Stimulated activated CD8-positive, alpha-beta memory T cell treated with anti-CD3 and anti-CD28 coated beads, Interleukin-4, amount 100 ng/mL, for 48 hours (primary cell): ENCODE data around the gene INSIG1.

Experiments used
- DNase-seq: peaks from one replicate; pipeline ENCODE4 v3.0.0-alpha.2; 2020

Gene INSIG1

DNA sequence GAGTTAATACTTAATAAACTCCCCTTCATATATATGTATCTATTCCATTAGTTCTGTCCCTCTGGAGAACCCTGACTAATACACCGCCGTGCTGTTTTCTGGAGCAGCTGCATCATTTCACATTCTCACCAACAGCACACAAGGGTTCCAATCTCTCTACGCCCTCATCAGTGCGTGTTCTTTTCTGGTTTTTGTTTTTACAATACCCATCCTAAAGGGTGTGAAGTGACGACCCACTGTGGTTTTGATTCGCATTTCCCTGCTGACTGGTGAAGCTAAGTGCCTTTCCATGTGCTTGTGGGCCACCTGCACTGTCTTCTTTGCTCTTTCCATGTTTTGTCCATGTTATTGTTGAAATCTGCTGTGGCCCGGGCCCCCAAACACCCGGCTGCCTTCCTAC is 11.0 kb upstream of the INSIG1 start:
- no peak for DNase-seq

DNA sequence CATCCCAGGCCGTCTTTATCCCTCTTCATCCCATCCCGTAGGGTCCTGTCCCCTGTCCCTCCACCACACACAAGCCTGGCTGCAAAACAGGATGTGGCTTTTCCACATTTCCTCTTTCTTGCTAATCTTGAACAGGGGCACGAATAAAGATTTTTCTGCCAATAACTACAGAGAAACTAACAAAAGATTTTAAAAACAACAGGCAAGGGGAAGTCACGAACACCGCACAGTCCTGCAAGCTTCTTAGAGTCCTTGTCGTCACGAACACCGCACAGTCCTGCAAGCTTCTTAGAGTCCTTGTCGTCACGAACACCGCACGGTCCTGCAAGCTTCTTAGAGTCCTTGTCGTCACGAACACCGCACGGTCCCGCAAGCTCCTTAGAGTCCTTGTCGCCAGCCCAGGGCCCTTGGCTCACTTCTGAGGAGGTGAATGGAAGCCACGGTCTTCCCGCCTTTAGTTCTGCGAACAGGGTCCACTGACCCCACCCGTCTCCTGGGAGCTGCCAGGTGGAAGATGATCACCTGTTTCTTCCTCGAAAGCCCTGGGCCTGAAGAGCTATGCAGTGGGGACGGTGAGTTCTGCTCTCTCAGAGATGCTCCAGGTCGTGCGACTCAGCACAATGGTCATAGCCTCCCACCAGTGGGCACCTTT is 10.3 kb upstream of the INSIG1 start:
- peak; percentile 21 for DNase-seq

DNA sequence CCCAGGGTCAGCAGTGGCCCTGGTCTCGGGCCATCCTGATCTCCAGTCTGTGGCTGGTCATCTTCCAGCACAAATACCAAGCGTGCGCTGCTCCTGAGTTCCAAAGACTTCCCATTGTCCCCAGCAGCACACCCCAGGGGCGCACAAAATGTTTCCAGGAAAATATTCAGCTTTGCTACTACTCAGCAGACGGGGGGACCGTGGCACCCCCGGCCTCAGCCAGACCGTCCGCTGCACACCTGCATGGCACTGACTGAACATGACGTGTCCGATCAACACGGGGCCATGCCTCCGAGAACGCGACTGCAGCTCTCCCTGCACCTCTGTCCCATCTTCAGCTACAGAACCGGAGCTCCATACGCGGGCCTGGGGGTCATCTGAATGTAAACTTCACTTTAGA is 9.6 kb upstream of the INSIG1 start:
- DNase-seq = peak; percentile 10

DNA sequence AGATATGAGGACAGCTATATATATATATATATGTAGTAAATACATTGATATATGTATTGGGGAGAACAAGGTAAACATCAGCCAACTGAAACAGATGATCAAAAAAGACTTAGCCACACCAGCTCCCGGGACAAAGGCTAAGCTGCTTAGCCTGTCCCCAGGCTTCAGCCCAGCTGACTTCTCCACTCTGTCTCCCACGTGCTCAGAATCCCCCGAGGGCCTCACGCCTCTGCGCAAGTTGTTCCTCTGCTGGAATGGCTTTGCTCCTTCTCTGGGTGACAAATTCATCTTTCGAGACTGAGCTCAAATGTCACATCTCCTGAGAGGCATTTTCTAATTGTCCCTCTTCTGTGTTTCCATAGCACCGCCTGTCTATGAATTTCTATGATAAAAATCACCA is 8.6 kb upstream of the INSIG1 start:
- peak; percentile 19 for DNase-seq

DNA sequence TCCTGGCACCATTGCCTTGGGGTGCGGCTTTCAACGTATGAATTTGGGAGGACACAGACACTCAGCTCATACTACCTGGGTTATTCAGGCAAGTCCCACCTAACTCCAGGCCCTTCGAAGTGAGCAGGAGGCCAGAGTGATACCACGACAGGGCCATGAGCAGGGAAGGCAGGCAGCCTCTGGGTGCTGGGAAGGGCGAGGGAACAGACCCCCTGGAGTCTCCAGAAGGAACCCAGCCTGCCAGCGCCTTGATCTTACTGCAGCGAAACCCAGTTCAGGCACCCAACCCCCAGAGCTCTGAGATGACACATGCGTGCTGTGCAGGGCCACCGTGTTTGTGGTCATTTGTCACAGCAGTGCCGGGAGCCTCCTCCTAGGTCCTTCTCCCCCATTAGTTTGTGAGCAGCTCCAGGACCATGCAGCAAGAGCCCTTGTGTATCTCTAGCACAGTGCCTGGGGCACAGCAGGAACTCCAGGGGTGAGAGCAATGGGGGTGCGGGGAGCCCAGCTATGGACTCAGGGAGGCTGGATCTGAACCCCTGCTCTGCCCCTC is 7.7 kb upstream of the INSIG1 start:
- DNase-seq = no peak

DNA sequence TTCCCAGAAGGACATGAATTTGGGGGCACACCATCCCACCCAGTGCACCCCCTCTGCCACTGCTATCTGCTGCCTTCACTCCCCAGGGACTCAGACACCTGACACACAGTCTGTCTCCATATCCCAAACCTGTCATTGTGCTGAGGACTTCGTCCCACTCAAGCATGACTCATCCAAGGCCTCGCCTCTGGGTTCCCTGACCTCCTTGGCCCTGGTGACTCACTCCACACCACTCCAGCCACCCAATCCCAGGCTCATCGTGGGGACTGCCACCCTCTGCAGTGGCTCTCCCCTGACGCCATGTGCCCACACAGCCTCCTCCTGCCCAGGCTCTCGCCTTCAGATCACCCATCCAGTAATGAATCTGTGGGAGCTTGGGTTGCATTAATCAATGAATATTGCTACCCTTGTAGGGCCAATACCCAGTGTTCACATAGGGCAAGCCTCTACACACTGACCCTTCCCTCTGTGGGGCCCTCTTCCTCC is 6.6 kb upstream of the INSIG1 start:
- peak; percentile 50 for DNase-seq

DNA sequence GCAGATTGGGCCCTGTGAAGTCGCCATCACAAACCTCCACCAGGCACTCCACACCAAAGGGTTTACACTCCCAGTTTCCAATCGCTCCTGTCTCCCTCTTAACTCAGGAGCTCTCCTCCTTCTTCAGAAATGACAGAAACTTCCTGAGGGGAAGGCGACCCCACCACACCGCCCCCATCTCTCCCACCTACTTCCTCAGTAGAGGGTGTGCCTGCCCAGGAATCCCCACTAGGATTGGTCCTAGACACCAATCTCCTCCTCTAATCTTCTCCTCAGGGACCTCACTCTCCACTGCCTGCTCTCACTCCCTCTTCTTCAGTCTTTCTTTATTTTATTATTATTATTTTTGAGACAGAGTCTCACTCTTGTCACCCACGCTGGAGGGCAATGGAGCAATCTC is 5.9 kb upstream of the INSIG1 start:
- no peak for DNase-seq

DNA sequence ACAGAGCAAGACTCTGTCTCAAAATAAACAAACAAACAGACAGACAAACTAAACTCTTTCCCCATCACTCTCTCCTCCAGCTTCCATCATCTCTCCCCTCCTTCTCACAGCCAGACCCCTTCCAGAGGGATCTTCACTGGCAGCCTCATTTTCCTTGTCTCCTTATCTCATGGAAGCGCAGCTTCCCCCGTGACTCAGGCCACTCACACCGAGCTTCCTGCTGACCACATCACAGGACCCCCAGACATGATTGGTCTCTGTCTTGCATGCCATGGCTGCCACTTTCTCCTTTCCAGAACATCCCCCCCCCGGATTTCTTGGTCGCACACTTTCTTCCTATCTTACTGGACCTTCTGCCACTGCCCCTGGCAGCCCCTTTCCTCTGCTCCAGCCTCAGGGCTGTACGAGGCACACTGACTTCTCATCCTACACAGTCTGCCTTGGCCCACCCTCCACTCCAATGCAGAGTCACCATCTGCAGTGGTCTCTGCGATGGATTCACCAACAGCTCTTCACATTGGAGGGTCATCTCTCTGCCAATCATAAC is 4.9 kb upstream of the INSIG1 start:
- no peak for DNase-seq

DNA sequence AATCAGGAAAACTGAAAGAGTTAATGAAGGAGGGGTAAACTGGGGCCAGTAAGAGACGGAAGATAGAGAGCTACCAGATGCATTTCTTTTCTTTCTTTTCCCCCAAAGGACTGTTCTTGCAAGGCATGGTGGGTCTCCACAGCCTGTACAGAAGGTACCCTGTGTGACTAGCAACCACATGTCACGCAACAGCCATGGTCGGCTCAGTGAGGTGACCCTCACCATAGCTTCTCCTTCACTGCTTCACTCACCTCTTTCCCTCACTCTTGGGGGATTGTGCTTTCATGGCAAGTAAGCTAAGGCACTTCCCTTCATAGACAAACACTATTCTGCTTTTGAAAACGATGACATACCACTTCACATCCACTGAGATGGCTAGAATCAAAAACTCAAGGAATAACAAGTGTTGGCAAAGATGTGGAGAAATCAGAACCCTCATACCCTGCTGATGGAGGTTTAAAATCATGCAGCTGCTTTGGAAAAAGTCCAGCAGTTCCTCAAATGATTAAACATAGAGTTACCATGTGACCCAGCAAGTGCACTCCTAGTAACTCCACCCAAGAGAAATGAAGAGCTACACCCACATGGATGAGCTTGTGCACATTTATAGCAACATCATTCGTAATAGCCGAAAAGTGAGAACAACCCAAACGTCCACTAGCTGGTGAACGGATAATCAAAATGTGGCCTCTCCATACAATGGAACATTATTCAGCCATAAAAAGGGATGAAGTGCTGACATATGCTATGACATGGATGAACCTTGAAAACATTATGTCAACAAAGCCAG is 3.8 kb upstream of the INSIG1 start:
- no peak for DNase-seq

DNA sequence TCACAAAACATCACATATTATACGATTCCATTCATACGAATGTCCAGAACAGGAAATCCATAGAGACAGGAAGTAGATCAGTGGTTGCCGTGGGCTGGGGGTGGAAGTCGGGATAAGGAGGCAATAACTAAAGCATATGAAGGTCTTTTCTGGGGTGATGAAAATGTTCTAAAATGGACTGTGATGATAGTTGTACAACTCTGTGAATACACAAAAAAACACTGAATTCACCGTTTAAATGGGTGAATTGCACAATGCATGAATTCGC is 3.2 kb upstream of the INSIG1 start:
- no peak for DNase-seq

DNA sequence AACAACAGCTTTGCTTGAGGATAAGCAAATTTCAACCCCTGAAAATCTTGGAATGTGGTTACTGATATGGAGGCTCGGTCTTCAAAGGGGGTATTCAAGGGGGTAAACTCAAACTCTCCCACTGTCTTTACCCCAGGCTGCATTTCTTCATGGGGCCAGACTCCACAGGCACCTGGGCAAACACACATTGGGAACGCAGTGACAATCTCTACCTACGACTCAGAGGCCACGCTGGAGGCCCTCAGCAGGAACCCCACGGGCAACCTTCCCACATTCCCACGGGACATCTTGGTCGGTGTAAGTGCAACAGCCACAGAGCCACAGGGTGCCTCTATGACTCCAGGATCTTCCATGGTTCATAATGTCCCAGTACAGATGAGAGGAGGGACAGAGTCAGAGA is 2.2 kb upstream of the INSIG1 start:
- DNase-seq = no peak

DNA sequence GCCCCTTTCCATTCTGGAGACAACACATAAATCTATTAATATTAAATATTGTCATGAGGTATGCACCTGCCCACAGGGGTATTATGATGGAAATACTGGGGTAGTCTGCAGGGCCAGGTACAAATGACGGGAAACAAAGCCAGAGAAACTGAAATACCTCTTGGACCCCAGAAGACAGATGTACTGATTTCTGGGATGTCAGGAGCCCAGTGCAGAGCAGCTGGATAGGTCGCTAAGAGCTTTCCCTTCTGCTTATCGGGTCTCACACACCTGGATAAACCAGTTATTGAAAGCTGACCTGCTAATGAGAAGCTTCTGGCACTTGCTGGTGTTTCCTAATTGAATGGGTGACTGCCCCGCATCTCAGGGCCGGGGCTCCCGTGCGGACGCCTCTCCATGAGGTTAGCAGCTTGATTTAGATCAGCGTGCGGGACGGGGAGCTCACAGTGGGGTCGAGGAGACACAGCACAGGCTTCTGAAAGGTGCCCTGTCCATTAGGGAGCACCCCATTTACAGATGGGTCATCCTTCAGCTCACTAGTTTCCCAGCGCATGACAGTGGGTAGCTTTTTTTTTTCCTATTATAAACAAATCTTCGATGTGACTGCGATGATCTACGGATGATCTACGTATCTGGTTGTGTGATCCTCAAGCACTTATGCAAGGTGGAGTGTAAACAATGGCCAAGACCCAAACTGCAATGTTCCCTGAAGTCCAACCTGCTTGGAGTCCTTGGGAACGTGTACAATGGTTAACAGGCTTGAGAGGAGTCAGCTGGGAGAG is 1.5 kb upstream of the INSIG1 start:
- DNase-seq = no peak

DNA sequence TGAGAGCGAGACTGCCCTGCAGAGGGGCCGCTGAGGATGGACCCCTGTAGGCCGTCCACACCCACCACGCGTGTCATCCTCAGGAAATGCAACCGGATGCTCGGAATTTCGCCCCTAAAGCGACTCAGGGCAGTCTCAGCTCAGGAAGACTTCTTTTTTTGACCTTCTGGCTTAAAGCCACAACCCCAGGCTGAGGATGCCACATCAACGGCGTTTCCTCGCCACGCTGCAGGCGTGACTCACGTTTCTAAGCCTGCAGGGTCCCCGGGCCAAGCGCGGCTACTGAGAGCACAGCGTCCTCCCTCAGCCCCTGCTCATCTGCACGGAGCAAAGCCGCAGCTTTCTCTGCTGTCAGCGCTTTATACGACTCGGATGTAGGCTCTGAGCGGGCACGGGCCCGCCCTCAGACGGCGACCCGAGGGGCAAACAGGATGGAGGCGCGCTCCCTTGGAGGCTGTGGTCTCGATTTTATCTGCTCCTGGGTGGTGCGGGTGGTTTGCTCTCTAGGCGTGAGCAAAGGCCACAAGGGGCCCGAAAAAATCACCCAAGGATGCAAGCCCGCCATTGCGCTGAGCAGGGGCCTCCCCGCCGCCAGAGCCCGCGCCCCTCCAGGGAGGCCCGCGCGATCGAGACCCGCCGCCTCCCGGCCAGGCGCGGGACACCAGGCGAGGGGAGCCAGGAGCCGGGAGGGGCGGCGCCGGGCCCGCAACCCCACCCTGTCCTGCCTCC is 726 bp upstream of the INSIG1 start:
- peak; percentile 88 for DNase-seq

DNA sequence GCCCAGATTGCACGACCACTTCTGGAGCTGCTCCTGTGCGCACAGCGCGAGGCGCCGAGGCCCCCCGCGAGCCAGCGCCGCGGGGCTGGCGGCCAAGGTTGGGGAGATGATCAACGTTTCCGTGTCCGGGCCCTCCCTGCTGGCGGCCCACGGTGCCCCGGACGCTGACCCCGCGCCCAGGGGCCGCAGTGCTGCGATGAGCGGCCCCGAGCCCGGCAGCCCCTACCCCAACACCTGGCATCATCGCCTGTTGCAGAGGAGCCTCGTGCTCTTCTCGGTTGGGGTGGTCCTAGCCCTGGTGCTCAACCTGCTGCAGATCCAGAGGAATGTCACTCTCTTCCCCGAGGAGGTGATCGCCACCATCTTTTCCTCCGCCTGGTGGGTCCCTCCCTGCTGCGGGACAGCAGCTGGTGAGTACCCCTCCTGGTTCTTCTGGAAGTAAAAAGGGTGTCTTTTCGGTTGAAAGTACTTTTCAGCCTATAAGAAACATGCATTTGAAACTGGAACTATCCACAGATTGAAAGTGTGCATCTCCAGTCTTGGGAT is 683 bp downstream of the INSIG1 start:
- peak; percentile 44 for DNase-seq

DNA sequence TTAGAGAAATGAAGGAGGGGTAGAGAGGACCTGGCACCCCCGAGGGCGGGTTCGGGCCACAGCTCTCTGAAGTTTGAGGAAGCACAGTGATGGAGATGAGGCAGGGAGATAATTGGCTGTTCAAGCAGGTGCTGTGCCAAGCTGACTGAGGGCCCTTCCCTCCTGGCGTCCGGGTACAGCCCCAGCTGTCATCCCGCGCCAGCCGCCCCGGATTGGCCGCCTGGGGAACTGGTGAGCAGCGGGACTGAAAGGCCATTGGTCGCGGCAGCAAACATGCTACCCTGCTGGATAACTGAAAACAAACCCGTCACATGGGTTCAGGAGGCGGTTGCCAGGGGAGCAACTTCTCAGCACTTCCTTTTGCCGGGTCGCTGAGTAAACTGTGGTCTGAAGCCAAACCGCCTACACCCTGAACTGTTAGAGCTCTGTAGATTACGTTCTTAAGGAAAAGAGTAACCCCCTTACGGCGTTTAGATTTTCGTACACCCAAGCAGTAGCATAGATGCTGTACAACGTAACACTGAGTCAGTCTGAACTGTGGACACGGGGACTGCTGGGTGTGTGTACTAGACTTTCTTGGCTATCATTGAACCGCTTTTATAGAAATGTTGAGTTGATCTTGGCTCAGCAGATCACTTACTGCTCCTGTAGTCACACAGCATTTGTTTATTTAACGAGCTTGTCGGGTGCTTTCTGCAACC is 1.3 kb downstream of the INSIG1 start:
- peak; percentile 95 for DNase-seq

DNA sequence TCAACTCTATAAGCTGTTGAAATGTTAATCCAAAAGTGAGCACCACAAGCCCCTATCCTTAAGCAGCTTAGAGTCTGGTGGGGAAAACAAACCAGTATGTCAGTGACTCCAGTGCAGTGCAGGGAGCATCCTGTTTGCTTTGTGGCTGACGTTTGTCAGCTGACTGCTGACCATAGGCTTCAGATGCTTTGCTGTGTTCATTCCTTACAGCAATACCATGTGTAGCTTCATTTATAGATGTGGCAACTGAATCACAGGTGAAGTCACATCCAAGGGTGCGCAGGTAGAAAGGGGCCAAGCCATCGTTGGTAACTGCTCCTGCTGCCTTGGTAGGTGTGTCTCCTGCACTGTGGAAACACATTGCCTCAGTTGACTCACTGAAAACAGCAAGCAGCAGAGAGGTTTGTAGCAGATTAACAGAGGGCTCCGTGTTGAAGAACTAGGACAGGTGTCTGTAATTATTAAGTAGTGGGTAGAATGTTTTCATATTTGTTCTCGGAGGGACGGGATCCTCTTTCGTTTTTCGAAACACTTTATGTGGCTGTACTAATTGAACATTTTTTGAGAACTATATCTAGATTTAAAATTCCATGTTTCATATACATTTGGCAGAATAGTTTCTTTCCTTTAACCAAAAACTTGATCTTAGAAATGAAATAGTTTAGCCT is 2.0 kb downstream of the INSIG1 start:
- no peak for DNase-seq

DNA sequence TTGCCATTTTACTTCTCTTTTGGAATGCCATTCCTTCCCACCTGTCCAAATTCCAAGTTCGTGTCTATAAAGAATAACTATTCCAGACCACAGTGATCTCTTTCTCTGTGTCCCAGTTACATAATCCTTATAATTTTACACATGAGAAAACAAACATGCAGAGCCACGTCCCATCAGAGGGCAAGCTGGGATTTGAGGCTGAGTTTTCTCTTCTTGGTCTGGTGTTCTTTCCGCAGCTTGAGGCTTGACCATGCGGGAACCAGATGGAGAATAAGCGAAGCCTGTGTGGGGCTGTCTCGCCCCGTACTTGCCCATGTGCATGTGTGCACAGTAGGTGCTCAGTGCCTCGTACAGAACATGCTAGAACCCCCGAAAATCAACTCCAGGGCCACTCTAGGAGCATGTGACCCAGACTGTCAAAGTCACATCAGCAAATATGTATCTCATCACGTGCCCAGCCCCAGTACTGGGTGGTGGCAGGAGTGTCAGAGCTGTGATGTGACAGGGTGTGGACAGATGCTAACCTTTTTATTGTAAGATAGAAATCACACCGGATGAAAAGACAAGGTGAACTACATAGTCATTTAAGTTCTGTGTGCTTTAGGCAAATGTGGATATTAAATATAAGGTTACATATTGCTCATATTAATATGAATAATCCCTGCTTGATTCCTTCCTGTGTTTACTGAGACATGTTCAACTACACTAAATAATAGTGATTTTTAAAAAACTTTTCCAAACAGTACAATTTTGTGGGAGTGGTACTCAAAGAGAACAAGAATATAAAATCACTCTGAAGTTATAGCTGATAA is 3.2 kb downstream of the INSIG1 start:
- DNase-seq = no peak

DNA sequence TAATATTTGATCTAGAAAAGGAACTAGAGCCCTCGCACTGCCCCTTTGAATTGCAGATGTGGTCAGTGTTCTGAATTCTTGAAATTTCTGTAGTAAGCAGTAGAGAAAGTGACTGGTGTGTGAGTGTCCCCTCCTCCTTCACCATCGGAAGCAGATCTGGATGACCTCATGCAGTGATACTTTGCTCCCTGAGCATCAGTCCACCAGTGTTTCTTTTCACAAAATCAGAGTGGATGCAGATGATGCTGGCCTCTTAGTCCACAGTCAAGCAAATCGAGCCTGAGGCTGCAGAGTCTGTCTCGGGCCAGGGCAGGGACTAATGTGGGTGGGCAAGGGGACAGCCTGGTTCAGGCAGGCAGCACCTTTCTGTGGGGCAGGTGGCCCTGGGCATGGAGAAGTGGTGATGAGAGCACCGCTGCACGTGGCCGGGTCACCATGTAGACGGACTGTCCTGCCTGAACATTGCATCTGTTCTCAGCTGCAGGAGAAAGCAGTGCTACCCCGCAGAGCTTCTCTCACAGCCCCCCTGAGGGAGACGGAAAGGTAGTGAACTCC is 5.4 kb downstream of the INSIG1 start:
- DNase-seq = no peak

DNA sequence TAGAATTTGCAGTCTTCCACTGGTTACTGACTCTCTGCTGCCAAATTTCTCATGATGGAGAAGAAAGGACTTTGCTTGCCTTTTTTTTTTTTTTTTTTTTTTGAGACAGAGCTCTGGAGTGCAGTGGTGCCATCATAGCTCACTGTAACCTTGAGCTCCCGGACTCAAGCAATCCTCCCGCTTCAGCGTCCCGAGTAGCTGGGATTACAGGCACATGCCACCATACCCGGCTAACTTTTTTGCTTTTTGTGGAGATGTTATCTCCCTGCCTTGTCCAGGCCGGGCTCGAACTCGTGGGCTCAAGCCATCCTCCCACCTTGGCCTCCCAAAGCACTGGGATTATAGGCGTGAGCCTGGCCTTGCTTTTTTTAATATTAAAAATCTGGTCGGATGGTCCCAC is 6.2 kb downstream of the INSIG1 start:
- no peak for DNase-seq
